Activated CD4-positive, alpha-beta T cell treated with anti-CD3 and anti-CD28 coated beads for 24 hours (primary cell): ENCODE data around the gene ZC3H12C.

Experiments used
- DNase-seq, 2 donors: peaks; one replicate each; pipeline ENCODE4 v3.0.0-alpha.2; 2020; ENCODE audit warnings: low read depth in 2 of 2

ZC3H12C gene

DNA sequence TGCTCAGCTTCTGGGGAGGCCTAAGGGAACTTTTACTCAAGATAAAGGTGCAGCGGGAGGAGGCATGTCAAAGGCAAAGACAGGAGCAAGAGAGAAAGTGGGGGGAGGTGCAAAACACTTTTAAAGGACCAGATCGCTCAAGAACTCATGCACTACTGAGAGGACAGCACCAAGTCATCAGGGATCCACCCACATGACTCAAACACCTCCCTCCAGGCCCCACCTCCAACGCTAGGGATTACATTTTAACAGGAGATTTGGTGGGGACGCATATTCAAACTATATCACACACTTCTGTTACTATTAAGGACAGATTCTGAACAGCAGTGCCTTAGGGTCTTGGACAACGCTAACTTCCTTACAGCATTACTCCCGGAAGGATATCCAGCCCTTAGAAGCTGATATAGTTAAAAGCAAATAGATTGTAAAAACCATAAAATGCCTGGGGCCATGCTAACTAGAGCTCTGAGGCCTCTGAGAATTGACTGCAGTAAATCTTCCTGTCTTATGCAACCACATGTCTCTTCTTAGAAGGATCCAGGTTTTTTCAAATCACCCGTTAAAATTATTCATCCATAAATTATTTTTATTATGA, 16.7 kb upstream of the ZC3H12C start:
- DNase-seq = no peak

DNA sequence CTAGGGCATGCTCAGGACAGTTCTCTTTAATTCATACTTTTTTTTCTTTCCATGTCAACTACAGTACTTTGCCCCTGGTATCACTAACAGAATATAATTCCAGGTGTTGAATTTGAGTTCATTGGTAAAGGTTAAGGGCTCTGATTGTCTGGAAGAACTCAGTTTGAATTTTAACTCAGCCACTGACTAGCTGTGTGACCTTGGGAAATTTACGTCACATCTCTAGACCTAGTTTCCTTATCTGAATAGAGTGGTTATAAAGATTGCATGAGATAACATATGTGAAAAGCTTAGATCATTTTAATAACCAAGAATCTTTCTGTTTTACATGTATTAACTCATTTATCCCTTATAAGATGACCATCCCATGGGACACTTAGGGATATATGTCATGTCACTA, 15.8 kb upstream of the ZC3H12C start:
- DNase-seq = no peak

DNA sequence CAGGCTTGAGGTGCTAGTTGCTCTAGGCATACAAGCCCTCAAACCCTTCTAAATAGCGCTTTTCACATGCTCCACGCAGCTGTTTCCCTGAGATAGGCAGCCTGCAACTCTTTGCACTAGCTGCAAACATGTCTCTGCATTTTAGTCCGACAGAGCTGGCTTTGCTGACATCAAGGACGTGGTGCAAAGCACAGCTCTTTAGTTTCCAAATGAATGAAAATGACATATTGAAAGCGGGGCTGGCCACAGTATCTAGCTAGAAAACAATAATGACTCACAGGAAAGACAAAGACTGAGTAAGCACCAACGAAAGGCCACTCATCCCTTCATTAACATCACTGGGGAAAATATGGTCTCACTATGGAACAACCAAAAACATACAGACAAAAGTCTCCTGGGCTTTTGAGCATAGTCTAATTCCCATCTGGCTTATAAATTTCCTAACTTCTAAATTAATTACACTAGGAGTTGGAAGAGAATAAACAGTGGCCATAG, 15.3 kb upstream of the ZC3H12C start:
- DNase-seq = no peak

DNA sequence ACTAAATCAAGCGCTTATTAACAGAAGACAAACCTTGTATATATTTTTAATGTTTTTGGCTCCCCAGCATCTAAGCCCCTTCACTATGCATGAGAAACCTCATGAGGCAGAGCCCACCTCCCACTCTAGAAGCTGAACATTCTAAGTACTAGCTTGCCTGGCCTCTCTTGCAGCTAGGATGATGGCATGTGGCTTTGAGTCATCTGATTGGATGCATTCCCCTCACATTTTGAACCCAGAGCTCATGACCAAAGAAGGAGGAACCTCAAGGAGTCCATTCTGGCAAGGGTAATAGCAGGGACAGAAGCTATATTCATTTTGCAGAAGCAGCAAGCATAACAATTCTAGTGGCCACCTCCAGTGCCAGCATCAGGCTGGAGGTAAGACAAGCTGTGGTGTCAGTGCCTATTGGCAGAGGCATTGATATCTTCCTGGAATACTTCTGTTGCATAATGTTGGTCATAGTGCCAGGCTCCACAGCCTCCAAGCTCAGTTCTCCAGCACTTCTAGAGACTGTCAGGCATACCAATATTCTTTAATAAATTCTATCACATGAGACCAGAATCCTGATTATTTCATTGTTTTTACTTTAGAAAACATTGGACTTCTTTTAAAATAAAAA, 14.2 kb upstream of the ZC3H12C start:
- DNase-seq = no peak

DNA sequence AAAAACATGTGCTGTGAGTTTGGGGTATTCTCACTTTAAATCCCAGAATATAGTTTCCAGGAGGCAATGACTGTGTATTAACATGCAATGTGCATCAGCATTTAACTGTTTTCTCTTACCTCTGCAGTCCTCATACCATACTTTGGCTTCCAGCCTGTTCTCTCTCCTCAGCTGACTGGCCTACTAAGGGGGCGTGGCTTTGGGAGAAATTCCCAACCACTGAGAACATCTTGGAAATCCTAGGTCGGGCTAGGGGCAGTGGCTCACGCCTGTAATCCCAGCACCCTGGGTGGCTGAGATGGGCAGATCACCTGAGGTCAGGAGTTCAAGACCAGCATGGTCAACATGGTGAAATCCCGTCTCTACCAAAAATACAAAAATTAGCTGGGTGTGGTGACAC, 13.5 kb upstream of the ZC3H12C start:
- DNase-seq = no peak

DNA sequence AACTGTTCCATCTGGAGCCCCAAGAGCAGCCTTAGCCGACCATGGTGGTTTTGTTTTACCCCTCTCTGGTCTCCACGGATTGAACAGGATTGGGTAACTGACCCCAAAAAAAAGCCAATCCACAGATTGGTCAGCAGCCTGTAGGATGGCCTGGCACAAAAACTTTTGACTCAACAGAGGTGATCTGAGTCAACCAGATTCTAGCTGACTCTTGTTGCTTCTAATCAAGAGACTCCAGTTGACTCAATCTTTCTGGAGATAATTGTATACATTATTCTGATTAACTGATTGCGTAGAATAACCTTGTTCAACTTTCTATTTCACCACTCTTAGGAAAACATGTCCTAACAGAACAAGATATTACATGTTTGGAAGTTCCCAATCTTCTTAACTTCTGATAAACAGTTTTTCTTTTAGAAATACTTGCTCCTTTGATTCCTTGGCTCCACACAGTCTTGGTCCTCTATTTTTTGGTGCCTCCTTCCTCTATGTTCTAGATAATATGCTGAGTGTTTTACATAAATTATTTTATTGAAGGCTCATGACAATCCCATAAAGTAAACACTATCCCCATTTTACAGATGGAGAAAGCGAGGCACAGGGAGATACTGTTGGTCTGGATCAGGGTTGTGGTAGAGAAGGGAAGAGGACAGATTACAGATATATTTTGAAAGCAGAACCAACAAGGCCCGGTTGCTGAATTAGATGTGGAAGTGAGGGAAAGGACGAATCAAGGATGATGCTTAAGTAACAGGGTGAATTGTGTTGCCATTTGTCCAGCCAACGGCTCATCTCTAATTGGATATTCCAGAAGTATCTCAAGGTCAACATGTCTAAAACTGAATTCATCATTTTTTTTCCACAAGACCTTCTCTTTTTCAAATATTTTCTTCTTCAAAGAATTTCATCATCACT, 11.5 kb upstream of the ZC3H12C start:
- no peak for DNase-seq

DNA sequence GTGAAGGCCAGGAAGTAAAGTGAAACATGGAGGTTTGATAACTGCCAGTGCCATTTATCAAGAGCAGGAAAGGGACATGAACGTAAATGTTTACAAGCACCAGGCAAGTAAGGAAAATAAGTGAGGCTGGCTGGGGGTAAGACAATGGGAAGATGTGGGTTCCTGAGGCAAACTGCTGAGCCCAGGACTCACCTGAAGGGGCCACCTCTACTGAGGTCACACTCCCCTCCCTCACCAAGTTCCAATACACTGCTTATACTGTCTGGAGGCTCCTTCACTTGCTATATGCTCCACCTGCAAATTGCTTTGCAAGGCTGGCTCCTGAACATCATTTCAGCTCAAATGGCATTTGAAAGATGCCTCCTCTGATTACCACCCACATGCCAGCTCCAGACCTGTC, 10.3 kb upstream of the ZC3H12C start:
- no peak for DNase-seq

DNA sequence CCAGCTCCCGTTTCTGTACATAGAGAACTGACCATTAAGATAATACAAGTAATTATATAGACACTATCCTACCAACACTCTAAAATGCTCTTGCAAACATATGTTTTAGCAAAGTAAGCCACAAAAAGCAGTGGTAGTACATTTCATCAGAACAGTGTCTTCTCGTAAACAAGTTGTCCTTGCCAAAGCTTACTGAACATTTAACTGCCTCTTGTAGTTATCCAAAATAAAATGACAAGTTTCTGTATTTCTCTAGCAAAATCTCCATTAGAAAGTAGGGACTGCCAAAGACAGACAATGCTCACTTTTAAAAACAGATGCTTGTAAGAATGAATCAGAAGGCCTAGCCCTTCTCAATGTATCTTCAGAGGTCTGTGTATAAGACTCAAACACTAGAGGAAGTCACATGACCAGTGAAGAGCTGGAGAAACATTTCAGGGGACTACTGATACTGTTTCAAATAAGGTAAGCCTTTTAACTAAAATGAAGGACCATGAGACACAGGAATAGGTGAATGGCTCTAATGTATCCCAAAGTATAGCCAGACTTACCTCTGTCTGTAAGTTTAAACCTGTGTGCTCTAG, 7.8 kb upstream of the ZC3H12C start:
- DNase-seq = no peak

DNA sequence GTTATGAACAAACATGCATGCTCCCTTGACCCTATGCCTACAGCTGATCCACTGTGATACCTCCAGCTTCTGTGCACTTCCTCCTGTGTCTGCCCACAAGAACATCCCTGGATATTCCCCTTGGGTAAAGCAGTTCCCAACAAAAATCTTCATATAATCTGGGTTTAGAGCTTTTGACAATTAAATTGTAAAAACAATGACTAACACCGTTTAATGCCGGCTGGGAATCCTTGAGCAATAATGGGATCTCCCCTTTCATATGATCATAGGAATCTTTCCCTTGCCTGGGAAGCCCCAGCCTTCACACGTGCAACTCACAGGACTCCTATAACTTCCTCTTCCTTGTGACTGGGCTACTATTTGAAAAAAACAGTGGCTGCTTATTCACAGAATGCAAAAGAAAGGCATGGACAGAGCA, 6.3 kb upstream of the ZC3H12C start:
- no peak for DNase-seq

DNA sequence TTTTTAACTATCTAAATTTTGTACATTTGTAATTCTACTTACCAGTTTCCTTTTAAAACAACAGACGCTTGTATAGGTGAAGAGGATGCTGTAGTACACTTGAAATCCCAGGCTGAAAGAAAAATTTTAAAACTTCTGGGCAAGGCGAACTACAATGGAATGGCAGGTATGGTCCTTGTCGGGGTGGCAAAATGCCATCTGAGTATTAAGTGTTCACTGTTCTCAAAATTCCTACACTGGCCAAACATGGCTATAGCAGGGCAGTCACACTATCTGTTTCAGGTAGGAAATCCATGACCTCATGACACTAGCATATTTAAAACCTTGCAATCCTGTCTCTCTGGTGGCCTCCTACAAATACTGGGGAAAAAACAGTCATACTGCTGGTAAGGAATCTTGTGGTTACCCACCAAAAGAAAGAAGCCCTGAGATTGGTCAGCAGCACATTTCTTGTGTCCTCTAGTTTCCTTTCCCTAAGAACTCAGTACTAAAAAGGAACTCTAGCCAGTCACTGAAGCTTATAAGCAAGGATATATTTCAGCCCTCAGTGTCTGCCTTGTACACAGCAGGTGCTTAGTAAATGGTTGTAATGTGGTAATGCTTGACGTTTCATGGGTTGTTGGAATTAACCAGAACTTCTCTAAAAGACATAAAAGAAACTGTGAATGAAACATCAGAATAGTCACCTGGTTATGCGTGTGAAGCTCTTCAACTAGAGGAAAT, 5.2 kb upstream of the ZC3H12C start:
- DNase-seq = no peak

DNA sequence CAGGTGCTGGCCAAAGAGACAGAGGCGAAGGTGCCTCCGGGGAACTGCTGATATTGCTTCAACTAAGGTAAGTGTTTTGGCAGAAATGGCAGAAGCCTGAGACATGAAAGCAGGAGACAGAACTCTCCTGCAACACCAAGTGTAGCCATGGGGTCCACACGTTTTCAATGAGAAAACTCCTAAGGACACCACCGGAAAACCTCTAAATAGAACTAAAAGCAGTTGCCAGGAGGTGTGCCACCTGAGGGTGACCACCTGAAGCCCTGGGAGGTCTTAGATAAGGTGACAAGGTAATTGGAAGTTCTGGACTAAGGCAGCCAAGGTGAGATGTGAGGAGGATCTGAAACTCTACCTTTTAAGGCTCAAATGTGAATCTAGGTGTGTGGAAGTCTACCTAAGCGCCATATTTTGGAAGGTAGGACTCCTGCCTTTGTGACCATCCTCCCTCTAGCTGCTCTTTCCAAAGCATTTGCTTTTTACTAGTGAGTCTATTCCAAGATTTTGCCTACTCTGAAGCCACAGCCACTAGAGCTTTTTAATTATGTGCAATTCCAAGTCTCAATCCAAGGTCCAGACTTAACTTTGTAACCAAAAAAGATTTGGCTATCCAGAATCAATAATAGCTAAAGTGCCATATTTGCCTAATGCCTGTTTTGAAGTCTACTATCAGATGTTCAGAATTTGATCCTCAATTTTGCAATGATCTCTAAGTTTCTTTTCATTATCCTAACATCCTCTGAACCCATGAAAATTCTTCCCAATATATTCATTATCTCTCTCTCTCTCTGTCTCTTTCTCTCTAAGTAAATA, 4.5 kb upstream of the ZC3H12C start:
- DNase-seq = no peak

DNA sequence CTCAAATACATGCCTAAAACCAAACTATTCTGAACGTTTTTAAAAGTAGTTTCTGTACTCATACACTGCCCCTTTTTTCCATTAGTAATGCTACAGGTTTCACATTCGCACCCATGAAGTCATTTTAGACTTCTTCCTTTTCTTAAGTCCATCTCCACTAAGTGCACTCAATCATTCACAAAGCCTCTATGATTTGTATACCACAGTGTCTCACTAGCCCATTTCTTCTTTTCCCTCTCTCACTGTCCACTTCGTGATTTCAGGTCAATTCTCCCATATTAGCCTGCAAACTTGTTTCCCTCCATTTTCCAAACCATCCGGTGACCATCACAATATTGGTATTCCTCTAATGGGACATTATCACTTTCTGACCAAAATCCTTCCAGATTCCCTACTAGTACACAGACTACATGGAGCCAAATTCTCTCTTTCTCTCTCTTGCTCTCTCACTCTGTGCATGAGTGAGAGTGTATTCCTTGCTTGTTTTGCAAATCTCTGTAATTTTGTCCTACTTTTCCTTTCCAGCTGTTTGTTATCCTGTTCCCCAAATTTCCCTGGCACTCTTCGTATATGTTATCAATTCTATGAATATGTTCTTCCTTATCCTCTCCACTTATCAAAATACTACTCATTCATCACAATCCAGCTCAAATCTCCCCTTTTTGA, 3.4 kb upstream of the ZC3H12C start:
- no peak for DNase-seq

DNA sequence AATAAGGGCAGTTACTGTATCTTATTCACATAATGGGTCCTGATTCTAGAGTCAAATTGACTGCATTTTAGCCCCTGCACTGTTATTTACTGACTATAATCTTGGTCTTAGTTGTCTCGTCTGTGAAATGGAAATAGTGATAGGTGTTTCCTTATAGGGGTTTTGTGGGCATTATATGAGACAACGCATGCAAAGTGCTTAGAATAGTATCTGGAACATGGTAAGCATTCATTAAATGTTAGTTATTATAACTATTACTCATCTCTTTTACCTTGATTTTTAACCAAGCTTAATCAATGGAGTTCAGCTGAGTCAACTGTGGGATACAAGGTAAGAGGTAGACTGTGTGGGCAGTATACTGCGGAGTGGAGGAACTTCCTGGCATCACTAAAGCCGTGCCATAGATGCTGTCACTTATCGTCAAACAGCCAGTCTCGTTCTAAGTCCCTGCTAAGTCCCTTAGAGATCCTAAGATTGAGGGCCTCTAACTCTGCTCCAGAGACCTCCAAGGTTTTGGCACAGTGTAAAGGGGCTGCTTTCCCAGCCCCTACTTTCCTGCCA, 2.6 kb upstream of the ZC3H12C start:
- no peak for DNase-seq

DNA sequence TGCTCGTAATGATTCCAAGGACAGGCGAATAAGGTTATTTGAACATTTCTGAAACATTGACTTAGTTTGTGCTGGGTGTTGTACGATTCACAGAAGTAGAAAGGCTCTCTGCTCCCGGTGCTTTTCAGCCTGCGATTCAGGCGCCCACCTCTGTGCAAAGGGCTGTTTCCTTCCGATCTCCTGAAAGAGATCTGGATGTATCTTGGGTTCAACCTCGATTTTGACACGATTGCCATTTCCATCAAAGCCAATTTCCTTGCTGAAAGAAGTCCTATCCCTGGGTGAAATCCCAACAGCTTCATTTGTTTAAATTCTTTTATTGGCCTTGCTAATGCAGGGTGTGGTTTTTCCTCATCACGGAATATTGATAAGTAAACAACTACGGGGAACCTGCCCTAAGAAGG, 1.1 kb upstream of the ZC3H12C start:
- DNase-seq = no peak

DNA sequence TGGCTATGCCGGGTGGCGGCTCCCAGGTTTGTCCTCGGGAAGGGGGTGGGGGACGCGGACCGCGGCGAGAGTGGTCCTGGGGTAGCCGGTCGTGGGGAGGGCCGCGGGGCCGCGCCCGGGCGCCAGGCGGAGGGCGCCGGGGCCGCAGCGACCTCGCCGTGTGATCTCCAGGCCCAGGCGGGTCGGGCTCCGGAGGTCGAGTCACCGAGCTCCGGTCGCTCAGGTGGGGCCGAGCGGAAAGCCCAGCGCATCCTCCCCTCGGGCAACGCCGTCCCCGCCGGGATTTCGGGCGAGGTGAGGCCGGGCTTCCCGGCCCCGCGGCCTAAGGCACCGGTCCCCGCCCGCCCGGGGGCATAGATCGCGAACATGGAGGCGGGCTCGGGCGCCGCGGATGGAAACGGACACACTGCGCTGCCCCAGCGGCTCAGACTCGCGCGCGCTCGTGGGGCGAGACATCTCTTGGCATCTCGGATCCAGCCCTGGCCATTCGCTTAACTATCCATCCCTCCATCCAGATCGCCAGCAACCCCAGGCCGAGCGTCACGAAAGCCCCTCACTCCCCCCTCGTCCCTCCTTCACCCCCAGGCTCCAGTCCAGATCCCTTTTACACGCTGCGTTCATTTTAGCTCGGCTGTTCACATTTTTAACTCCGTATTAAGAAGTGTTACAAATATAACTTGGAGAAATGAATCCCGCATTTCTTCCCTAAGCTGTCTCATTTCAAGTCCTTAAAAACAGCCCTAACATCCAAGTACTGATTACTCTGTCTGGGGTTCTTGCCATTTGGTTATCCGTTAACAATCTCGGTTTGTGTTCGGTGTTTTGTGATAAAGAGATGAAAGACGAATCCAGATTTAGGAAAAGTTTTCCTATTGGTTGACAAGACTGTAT, 460 bp downstream of the ZC3H12C start:
- no peak for DNase-seq

DNA sequence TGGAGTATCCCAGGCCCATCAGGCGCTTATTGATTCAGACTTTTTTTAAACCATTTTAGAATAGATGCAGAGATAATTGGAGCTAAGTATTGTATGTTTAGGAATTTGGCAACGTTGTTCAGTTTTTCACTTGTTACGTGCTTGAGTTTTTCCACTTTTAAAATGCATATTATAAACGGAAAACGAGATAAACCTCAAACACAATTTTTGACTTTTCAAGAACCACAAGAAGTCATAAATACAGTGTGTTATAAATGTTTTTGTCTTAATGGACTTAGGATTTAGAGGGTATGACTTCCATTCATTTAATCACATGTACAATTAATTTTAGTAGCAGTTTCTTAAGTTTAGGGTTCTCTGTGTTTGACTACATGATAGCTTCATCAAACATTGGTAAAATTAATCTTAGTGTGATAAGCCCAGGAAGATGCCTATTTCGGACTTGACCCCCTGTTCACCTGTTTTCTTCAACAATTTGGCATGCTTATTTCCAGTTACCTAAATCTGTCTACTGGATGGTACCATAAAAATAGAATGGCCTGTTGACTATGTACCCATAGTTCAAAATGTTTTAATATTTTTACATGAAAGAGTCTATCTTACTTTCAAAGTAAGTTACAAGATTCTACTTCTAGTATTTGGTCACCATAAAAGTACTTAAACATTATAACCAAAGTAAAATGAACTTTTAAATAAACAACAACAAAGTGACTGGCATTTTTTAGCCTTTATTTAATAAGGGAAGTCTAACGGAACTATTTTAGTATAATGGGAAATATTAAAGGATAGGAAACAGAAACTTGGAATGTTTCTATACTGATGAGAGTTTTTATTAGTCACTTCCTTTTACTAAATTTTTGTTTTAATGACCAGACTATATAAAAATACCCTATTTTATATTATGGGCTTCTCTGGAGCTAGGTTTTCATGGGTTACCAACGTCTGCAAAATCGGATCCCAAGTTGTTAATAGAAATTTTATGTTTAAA, 1.4 kb downstream of the ZC3H12C start:
- DNase-seq = no peak

DNA sequence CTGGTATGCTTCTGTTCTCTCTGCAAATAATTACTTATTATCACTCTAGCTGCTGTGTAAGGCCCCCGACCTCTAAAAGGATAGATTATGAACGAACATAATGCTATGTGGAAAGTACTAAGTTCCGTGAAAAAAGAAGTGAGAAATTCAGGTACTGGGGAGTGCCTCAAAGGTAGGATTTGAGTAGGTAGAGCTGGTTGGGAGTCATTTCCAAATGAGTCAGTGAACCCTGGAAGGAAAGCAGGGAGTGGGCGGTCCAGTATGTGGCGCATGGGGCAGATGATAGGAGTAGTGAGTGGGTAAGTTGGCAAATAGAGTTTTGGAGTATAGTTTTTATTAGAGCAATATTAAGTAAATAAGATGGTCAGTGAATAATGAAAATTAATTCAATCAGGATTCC, 2.4 kb downstream of the ZC3H12C start:
- no peak for DNase-seq

DNA sequence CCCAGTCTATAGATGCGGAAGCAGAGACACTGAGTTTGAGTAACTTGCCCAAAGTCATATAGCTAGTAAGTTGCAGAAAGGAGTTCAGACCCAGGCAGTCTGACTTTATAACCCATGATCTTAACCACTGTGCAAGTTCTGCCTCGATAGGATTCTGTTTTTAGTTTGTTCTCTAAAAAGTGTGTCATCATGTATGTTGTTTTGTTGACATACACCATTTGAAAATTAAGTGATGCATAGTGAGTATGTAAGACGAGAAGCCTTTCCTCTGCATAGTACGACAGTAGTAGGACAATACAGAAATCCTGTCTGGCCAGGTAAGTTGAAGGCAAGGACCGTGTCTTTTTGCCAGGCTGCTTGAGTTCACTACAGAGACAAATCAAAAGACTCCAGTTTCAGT, 3.3 kb downstream of the ZC3H12C start:
- DNase-seq = no peak
